Motor neuron (in vitro differentiated cells): ENCODE measurements around the gene PTPRC. TPM values are rescaled to one million over a fixed set of nuclear protein-coding genes. Genes with fewer than 3 reads are reported as not detected.
A peak's percentile ranks its signal among the peaks of the same experiment; 100 is the strongest.

Source experiments
- ATAC-seq, 8 experiments: fragments of 200-7000 bp; cut with Tn5 transposase; replicated peaks in 6 of 8; 2 replicates each; pipeline ENCODE4 v1.8.0; 2021; ENCODE audit warnings: mild to moderate bottlenecking in 8 of 8, moderate library complexity in 8 of 8
- H3K27ac ChIP-seq, 2 donors: fragments of 250-450 bp; sonication (Bioruptor Pico); 2 replicates each; pipeline ENCODE4 v1.9.0; 2021; ENCODE audit warnings: antibody characterized with exemption in 2 of 2, mild to moderate bottlenecking in 2 of 2, moderate library complexity in 1 of 2
- H3K4me1 ChIP-seq, 2 donors: fragments of 250-450 bp; sonication (Bioruptor Pico); replicated peaks in 1 of 2; 2 replicates each; pipeline ENCODE4 v1.6.1; 2021; ENCODE audit warnings: antibody characterized with exemption in 2 of 2, mild to moderate bottlenecking in 2 of 2, moderate library complexity in 1 of 2
- H3K4me3 ChIP-seq, 5 donors: fragments of 250-450 bp; sonication (Bioruptor Pico); 2 replicates each; pipeline ENCODE4 v1.9.0; 2021; ENCODE audit warnings: antibody characterized with exemption in 5 of 5, mild to moderate bottlenecking in 5 of 5, moderate library complexity in 4 of 5
- WGBS, 10 experiments: fragments of 450-650 bp; shearing (Covaris generic); methylation state at CpG; one replicate each; pipeline ENCODE4 v1.0.0; 2022; 5-methylcytosine and 5-hydroxymethylcytosine counted together
- in situ Hi-C, 9 experiments: fragments of 400-800 bp; cut with MboI; loops; one replicate each; pipeline ENCODE4 v1.15.0; 2021; ENCODE audit warnings: low sequenced_read_pairs in 9 of 9, low pct_unique_long_range_greater_than_20kb in 2 of 9; ENCODE audit not compliant: unreplicated experiment in 9 of 9
- total RNA-seq, 8 experiments: library from RNA; unstranded; fragments of 300-600 nt; gene quantifications; 2 replicates each; pipeline versions ENCODE4 v1.2.3 to v1.2.4, GENCODE V29; 2022

PTPRC gene
- total RNA-seq, 8 experiments from 2014 or later: 0.18 to 4.5 (median 1.3) TPM

GRCh38 chr1:198606020-198606438 is 32.8 kb upstream of the PTPRC start:
- ATAC-seq: peak in 7 of 8 experiments; percentile 26 to 83 (median 74)

GRCh38 chr1:198607714-198608113 is 31.1 kb upstream of the PTPRC start:
- no peak for ATAC-seq
- Histone ChIP-seq H3K4me3 (no peak overlapping the region), H3K4me1 (peaks cover 6 to 13% of the 10 kb centered on the region in 2 donors), H3K27ac (no peak overlapping the region)
- in situ Hi-C loops: no loop called here
- 48 to 100% (median 90%) methylated on average over 1 to 2 of the region's 2 CpGs for WGBS, 10 experiments

More at GRCh38 chr1:198606020-198606438, 32.8 kb upstream of the PTPRC start:
- 0 to 78% (median 33%) methylated on average over 1 to 3 of the region's 3 CpGs; no CpG with 5 or more reads in 3 of the 10 experiments for WGBS, 10 experiments
- no peak overlapping the region for H3K27ac ChIP-seq
- peaks cover 6 to 13% of the 10 kb centered on the region in 2 donors for H3K4me1 ChIP-seq
- H3K4me3 ChIP-seq: no peak overlapping the region
- in situ Hi-C loops: no loop called here

GRCh38 chr1:198610362-198610761 is 28.5 kb upstream of the PTPRC start:
- Histone ChIP-seq H3K4me1 (peaks cover 6 to 13% of the 10 kb centered on the region in 2 donors), H3K27ac (no peak overlapping the region), H3K4me3 (no peak overlapping the region)
- WGBS, 10 experiments: 29 to 100% (median 76%) methylated on average over 1 of the region's 1 CpG
- no peak for ATAC-seq
- in situ Hi-C loops: no loop called here

GRCh38 chr1:198611219-198611618 is 27.6 kb upstream of the PTPRC start:
- H3K27ac ChIP-seq: no peak overlapping the region
- H3K4me1 ChIP-seq: peaks cover under 1 to 4% of the 10 kb centered on the region in 2 donors
- H3K4me3 ChIP-seq: no peak overlapping the region
- in situ Hi-C loops: no loop called here
- 85 to 100% (median 90%) methylated on average over 1 to 5 of the region's 5 CpGs; no CpG with 5 or more reads in 1 of the 10 experiments for WGBS, 10 experiments
- ATAC-seq: no peak

GRCh38 chr1:198612471-198613260 is 26.2 kb upstream of the PTPRC start:
- no peaks in the 10 kb centered on the region for H3K4me1 ChIP-seq
- no peak overlapping the region for H3K4me3 ChIP-seq
- no peak overlapping the region for H3K27ac ChIP-seq
- in situ Hi-C loops: no loop called here
- ATAC-seq: no peak
- 80 to 96% (median 91%) methylated on average over 4 to 6 of the region's 6 CpGs for WGBS, 10 experiments

GRCh38 chr1:198617406-198617805 is 21.4 kb upstream of the PTPRC start:
- H3K27ac ChIP-seq: no peak overlapping the region
- peak in 1 of 8 experiments; percentile 20 for ATAC-seq
- H3K4me1 ChIP-seq: no peaks in the 10 kb centered on the region
- in situ Hi-C loops: no loop called here
- H3K4me3 ChIP-seq: no peak overlapping the region

GRCh38 chr1:198619375-198620140 is 19.3 kb upstream of the PTPRC start:
- Histone ChIP-seq H3K4me3 (no peak overlapping the region), H3K4me1 (no peaks in the 10 kb centered on the region), H3K27ac (no peak overlapping the region)
- ATAC-seq: no peak
- in situ Hi-C loops: no loop called here
- 67 to 100% (median 91%) methylated on average over 1 to 5 of the region's 5 CpGs for WGBS, 10 experiments

- Histone ChIP-seq H3K27ac (no peak overlapping the region), H3K4me1 (no peaks in the 10 kb centered on the region), H3K4me3 (no peak overlapping the region)
- in situ Hi-C loops: no loop called here
- ATAC-seq: no peak
- WGBS, 10 experiments: 48 to 86% (median 71%) methylated on average over 1 to 3 of the region's 3 CpGs; no CpG with 5 or more reads in 2 of the 10 experiments
Measured at GRCh38 chr1:198620218-198620617, 18.6 kb upstream of the PTPRC start.

- in situ Hi-C loops: no loop called here
- no peak overlapping the region for H3K27ac ChIP-seq
- ATAC-seq: peak in 1 of 8 experiments; percentile 46
- WGBS, 10 experiments: 63 to 99% (median 92%) methylated on average over 2 to 10 of the region's 10 CpGs
- no peaks in the 10 kb centered on the region for H3K4me1 ChIP-seq
- no peak overlapping the region for H3K4me3 ChIP-seq
Measured at GRCh38 chr1:198620951-198621824, 17.7 kb upstream of the PTPRC start.

GRCh38 chr1:198622001-198622400 is 16.8 kb upstream of the PTPRC start:
- in situ Hi-C loops: no loop called here
- H3K4me1 ChIP-seq: no peaks in the 10 kb centered on the region
- H3K4me3 ChIP-seq: no peak overlapping the region
- no peak for ATAC-seq
- no peak overlapping the region for H3K27ac ChIP-seq
- 25 to 100% (median 88%) methylated on average over 1 of the region's 1 CpG; no CpG with 5 or more reads in 1 of the 10 experiments for WGBS, 10 experiments

GRCh38 chr1:198623752-198624647 is 14.8 kb upstream of the PTPRC start:
- H3K4me3 ChIP-seq: no peak overlapping the region
- no peak for ATAC-seq
- 23 to 82% (median 60%) methylated on average over 3 to 4 of the region's 4 CpGs; no CpG with 5 or more reads in 1 of the 10 experiments for WGBS, 10 experiments
- H3K4me1 ChIP-seq: no peaks in the 10 kb centered on the region
- H3K27ac ChIP-seq: no peak overlapping the region
- in situ Hi-C loops: no loop called here

- H3K4me1 ChIP-seq: no peaks in the 10 kb centered on the region
- 17 to 100% (median 86%) methylated on average over 1 of the region's 1 CpG; no CpG with 5 or more reads in 2 of the 10 experiments for WGBS, 10 experiments
- no peak overlapping the region for H3K4me3 ChIP-seq
- no peak for ATAC-seq
- in situ Hi-C loops: no loop called here
- no peak overlapping the region for H3K27ac ChIP-seq
Measured at GRCh38 chr1:198624648-198624980, 14.2 kb upstream of the PTPRC start.
